IMR-90 (cell line): ENCODE measurements around the gene IGDCC3. TPM values are rescaled to one million over a fixed set of nuclear protein-coding genes. Genes with fewer than 3 reads are reported as not detected.

Source experiments
- ATAC-seq: fragments of 200-7000 bp; cut with Tn5 transposase; 2 replicates; pipeline ENCODE4 v1.9.1; 2020; ENCODE audit warnings: low read depth, mild to moderate bottlenecking, moderate library complexity
- BruUV-seq: library from RNA; stranded (reverse); fragments of 400-500 nt; replicated peaks from 2 replicates; lab custom pipeline; 2021; lab: Mats Ljungman, UMichigan
- CTCF ChIA-PET: fragments of 300-600 bp; formaldehyde crosslinking; extraction: SDS; loops from one replicate; lab custom pipeline; 2021; ENCODE audit warnings: antibody characterized with exemption; lab: Yijun Ruan, JAX
- POLR2A ChIA-PET: fragments of 300-600 bp; sonication (Branson Sonifier 250); formaldehyde crosslinking; loops from one replicate; lab custom pipeline; 2022; ENCODE audit warnings: antibody characterized with exemption; ENCODE audit not compliant: unreplicated experiment; lab: Charles Lee
- DNase-seq: peaks from one replicate; pipeline ENCODE4 v3.0.0; 2013
- H2AFZ ChIP-seq: replicated peaks from 2 replicates; pipeline ENCODE3; 2013; ENCODE audit warnings: low read length, mild to moderate bottlenecking; ENCODE audit not compliant: poor library complexity
- H2AK5ac ChIP-seq: 2 replicates; pipeline ENCODE4 v1.6.1; 2013; ENCODE audit warnings: low read depth, low read length, inconsistent platforms
- H2AK9ac ChIP-seq: replicated peaks from 2 replicates; pipeline ENCODE3; 2013; ENCODE audit warnings: mild to moderate bottlenecking, low read depth, low read length, moderate library complexity; ENCODE audit not compliant: poor library complexity
- H2BK120ac ChIP-seq: 2 replicates; pipeline ENCODE4 v1.6.1; 2013; ENCODE audit warnings: low read depth, low read length, inconsistent platforms
- H2BK15ac ChIP-seq: 3 replicates; pipeline ENCODE4 v1.6.1; 2013; ENCODE audit warnings: low read depth, low read length, inconsistent platforms
- H2BK20ac ChIP-seq: 2 replicates; pipeline ENCODE4 v1.6.1; 2013; ENCODE audit warnings: low read depth, mild to moderate bottlenecking, inconsistent platforms, low read length, moderate library complexity
- H2BK5ac ChIP-seq: 2 replicates; pipeline ENCODE4 v1.6.1; 2013; ENCODE audit warnings: mild to moderate bottlenecking, low read depth, low read length, inconsistent platforms; ENCODE audit not compliant: poor library complexity, severe bottlenecking
- H3K14ac ChIP-seq: replicated peaks from 2 replicates; pipeline ENCODE4 v1.6.1; 2013; ENCODE audit warnings: low read depth, low read length, inconsistent platforms
- H3K18ac ChIP-seq: 2 replicates; pipeline ENCODE4 v1.6.1; 2013; ENCODE audit warnings: low read depth, low read length, control low read depth
- H3K23ac ChIP-seq: 2 replicates; pipeline ENCODE4 v1.6.1; 2013; ENCODE audit warnings: low read depth, low read length, inconsistent platforms
- H3K27ac ChIP-seq: 2 replicates; pipeline ENCODE4 v1.5.1; 2013; ENCODE audit warnings: mild to moderate bottlenecking, control low read depth, low read length; ENCODE audit not compliant: insufficient read depth
- H3K27me3 ChIP-seq: 2 replicates; pipeline ENCODE4 v1.6.1; 2013; ENCODE audit warnings: low read length; ENCODE audit not compliant: control insufficient read depth, insufficient read depth
- H3K36me3 ChIP-seq: 2 replicates; pipeline ENCODE4 v1.6.1; 2013; ENCODE audit warnings: low read length, mixed read lengths; ENCODE audit not compliant: control insufficient read depth, insufficient read depth
- H3K4ac ChIP-seq: 2 replicates; pipeline ENCODE4 v1.6.1; 2013; ENCODE audit warnings: low read depth, low read length, inconsistent platforms
- H3K4me1 ChIP-seq: 2 replicates; pipeline ENCODE4 v1.6.1; 2013; ENCODE audit warnings: low read length, mixed read lengths; ENCODE audit not compliant: control insufficient read depth, insufficient read depth
- H3K4me2 ChIP-seq: 2 replicates; pipeline ENCODE4 v1.6.1; 2013; ENCODE audit warnings: low read depth, mild to moderate bottlenecking, control low read depth, low read length, moderate library complexity
- H3K4me3 ChIP-seq: 2 replicates; pipeline ENCODE4 v1.5.1; 2013; ENCODE audit warnings: low read depth, mild to moderate bottlenecking, control low read depth, low read length, moderate library complexity; ENCODE audit not compliant: insufficient read depth
- H3K56ac ChIP-seq: 2 replicates; pipeline ENCODE4 v1.6.1; 2013; ENCODE audit warnings: low read length, inconsistent platforms; ENCODE audit not compliant: insufficient read depth; ENCODE audit errors: extremely low read depth
- H3K79me1 ChIP-seq, 2 experiments: 2 replicates each; pipeline ENCODE4 v1.6.1; 2013; ENCODE audit warnings: low read length in 2 of 2, inconsistent platforms in 1 of 2, low read depth in 1 of 2
- H3K9ac ChIP-seq: 2 replicates; pipeline ENCODE4 v1.6.1; 2013; ENCODE audit warnings: low read depth, low read length, control low read depth
- H3K9me1 ChIP-seq: 2 replicates; pipeline ENCODE4 v1.6.1; 2013; ENCODE audit warnings: low read length, inconsistent platforms; ENCODE audit not compliant: insufficient read depth
- H3K9me3 ChIP-seq: 2 replicates; pipeline ENCODE4 v1.6.1; 2013; ENCODE audit warnings: low read length; ENCODE audit not compliant: control insufficient read depth, insufficient read depth
- H4K20me1 ChIP-seq: 2 replicates; pipeline ENCODE4 v1.6.1; 2013; ENCODE audit warnings: low read length, inconsistent platforms; ENCODE audit not compliant: insufficient read depth
- H4K5ac ChIP-seq: 2 replicates; pipeline ENCODE4 v1.6.1; 2013; ENCODE audit warnings: mild to moderate bottlenecking, low read depth, low read length, control low read depth
- H4K8ac ChIP-seq, 2 experiments: 2 replicates each; pipeline ENCODE4 v1.6.1; 2013; ENCODE audit warnings: low read depth in 2 of 2, low read length in 2 of 2, control low read depth in 1 of 2, inconsistent platforms in 1 of 2
- H4K91ac ChIP-seq: 2 replicates; pipeline ENCODE4 v1.6.1; 2013; ENCODE audit warnings: low read depth, low read length, inconsistent platforms; ENCODE audit not compliant: insufficient read depth
- CEBPB ChIP-seq: IDR thresholded peaks from 2 replicates; pipeline ENCODE4 v1.6.1; 2012; ENCODE audit warnings: low read depth, low read length, improper control_type of control experiment
- CHD1 ChIP-seq: IDR thresholded peaks from 2 replicates; pipeline ENCODE4 v1.6.1; 2012; ENCODE audit warnings: low read depth, low read length, improper control_type of control experiment
- ELK1 ChIP-seq: fragments of 150-350 bp; IDR thresholded peaks from 2 replicates; pipeline ENCODE4 v1.6.1; 2016; ENCODE audit warnings: low read depth, mild to moderate bottlenecking, low read length, moderate library complexity, borderline replicate concordance
- FOS ChIP-seq: fragments of 150-350 bp; IDR thresholded peaks from 2 replicates; pipeline ENCODE4 v1.6.1; 2016; ENCODE audit warnings: low read depth, low read length
- MAFK ChIP-seq: IDR thresholded peaks from 2 replicates; pipeline ENCODE4 v1.6.1; 2012; ENCODE audit warnings: low read depth, low read length, improper control_type of control experiment
- MAZ ChIP-seq: IDR thresholded peaks from 2 replicates; pipeline ENCODE4 v1.6.1; 2012; ENCODE audit warnings: low read depth, mild to moderate bottlenecking, low read length, improper control_type of control experiment, moderate library complexity, borderline replicate concordance
- MXI1 ChIP-seq: IDR thresholded peaks from 2 replicates; pipeline ENCODE4 v1.6.1; 2012; ENCODE audit warnings: low read depth, mild to moderate bottlenecking, low read length, moderate library complexity, borderline replicate concordance
- NFE2L2 ChIP-seq: fragments of 150-350 bp; IDR thresholded peaks from 2 replicates; pipeline ENCODE4 v1.6.1; 2016; ENCODE audit warnings: low read depth, mild to moderate bottlenecking, low read length
- POLR2A ChIP-seq: IDR thresholded peaks from 2 replicates; pipeline ENCODE4 v1.6.1; 2012; ENCODE audit warnings: mild to moderate bottlenecking, low read depth, low read length
- RAD21 ChIP-seq: IDR thresholded peaks from 2 replicates; pipeline ENCODE4 v1.6.1; 2012; ENCODE audit warnings: low read length, improper control_type of control experiment
- RCOR1 ChIP-seq: IDR thresholded peaks from 2 replicates; pipeline ENCODE4 v1.6.1; 2012; ENCODE audit warnings: mild to moderate bottlenecking, low read length, improper control_type of control experiment; ENCODE audit not compliant: insufficient replicate concordance
- RFX5 ChIP-seq: IDR thresholded peaks from 2 replicates; pipeline ENCODE4 v1.8.0; 2012; ENCODE audit warnings: low read depth, mild to moderate bottlenecking, low read length, moderate library complexity
- WGBS, 2 experiments: methylation state at CpG; one replicate each; pipeline versions ENCODE4 v1.1.5 to v1.1.7; 2013; ENCODE audit warnings: missing lambda C conversion rate in 2 of 2; ENCODE audit not compliant: insufficient read length in 1 of 2; ENCODE audit errors: extremely low coverage in 2 of 2; 5-methylcytosine and 5-hydroxymethylcytosine counted together
- dilution Hi-C: fragments of 300-500 bp; cut with HindIII; formaldehyde crosslinking; loops from one replicate; pipeline ENCODE4 v1.14.3; 2018; ENCODE audit warnings: low sequenced_read_pairs; ENCODE audit not compliant: unreplicated experiment
- in situ Hi-C: fragments of 300-500 bp; cut with MboI; formaldehyde crosslinking; loops from 3 replicates; pipeline ENCODE4 v1.14.3; 2019; ENCODE audit warnings: low sequenced_read_pairs, inconsistent platforms, mixed read lengths
- intact Hi-C: fragments of 100-400 bp; cut with micrococcal nuclease; formaldehyde crosslinking; loops from 2 replicates; pipeline ENCODE4 v1.10.0; 2022
- polyA plus RNA-seq, 3 experiments: library from polyadenylated mRNA; depleted of rRNA; stranded (reverse); fragments of >200 nt; gene quantifications; 2 replicates each; pipeline ENCODE4 v1.2.3, GENCODE V29; 2012; ENCODE audit warnings: low replicate concordance in 1 of 3
- total RNA-seq: library from RNA; depleted of rRNA; stranded (reverse); fragments of >200 nt; gene quantifications from 2 replicates; pipeline ENCODE4 v1.2.3, GENCODE V29; 2012
- TF ChIP-seq, protein P1 (sequence below): fragments of 150-350 bp; IDR thresholded peaks from 2 replicates; pipeline ENCODE4 v1.6.1; 2017; ENCODE audit warnings: mild to moderate bottlenecking, antibody characterized with exemption, low read length, low read depth

The IGDCC3 gene
- total and polyA plus RNA-seq, 2 of the 4 experiments (the other 2 are of a cell fraction) = 0.18 to 0.19 TPM

DNA sequence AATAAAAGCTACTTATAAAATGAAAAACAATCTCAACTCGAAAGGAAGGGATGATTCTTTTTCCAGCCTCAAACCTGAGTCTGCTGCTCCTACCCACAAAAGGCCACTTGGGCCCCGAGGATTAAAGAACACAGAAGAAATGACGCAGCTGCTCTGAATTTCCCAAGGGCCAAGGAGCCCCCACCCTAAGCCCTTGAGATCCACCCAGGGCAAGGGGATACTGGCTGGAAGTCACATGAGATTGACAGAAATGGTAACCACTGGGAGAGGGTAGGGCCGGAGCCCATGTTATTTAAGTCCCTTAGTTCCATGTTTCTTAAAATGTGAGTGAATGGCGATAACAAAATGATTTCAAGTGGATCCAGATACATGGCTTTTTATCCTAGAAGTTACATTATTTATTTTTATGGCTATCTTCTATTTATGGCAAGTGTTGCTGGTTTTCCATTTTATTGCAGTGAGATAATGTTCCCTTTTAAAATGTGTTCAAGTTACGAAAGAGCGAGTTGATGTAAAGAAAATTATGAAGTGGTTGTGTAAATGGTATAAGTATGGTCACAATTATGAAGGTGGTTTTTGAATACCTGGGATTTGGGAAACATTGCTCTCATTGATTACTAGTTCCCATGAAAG lies 28.1 kb upstream of the IGDCC3 start:
- Histone ChIP-seq H3K56ac (no peak overlapping the region), H2AK9ac (no peak overlapping the region), H2BK5ac (no peak overlapping the region), H4K5ac (no peak overlapping the region), H3K9me1 (peaks cover 12% of the 10 kb centered on the region), H3K4me2 (no peak overlapping the region), H2AK5ac (no peak overlapping the region), H2BK15ac (no peak overlapping the region), H3K9me3 (no peaks in the 10 kb centered on the region), H3K4me1 (peaks cover 5% of the 10 kb centered on the region), H4K8ac (no peak overlapping the region), H4K91ac (no peak overlapping the region), H3K18ac (no peak overlapping the region), H3K23ac (no peak overlapping the region), H3K4ac (no peak overlapping the region), H3K36me3 (no peaks in the 10 kb centered on the region), H3K14ac (no peak overlapping the region), H3K4me3 (no peak overlapping the region), H3K79me1 (no peaks in the 10 kb centered on the region), H3K27me3 (peaks cover 5% of the 10 kb centered on the region; the same call in 1 of the 2 replicates), H3K27ac (no peak overlapping the region), H2BK20ac (no peak overlapping the region), H2BK120ac (no peak overlapping the region), H2AFZ (no peak overlapping the region), H3K9ac (no peak overlapping the region), H4K20me1 (no peaks in the 10 kb centered on the region)
- 20 to 100% methylated on average over 1 to 2 of the region's 7 CpGs for whole genome bisulfite sequencing, 2 experiments
- DNase-seq (no peak), ATAC-seq (no peak)
- dilution Hi-C loops (no loop called here), intact Hi-C loops (loop anchor here (5.0 kb wide), 1 partner anchor 171 kb away; no protein-coding TSS in a partner anchor), in situ Hi-C loops (no loop called here)
- BruUV-seq = no TSS peak
- ChIA-PET POLR2A (interaction anchor here (0.6 kb wide), 1 partner anchor 386 kb away, joined by 3 read pairs; the partner anchor contains the start of gene DENND4A), CTCF (interaction anchor here (0.9 kb wide), 1 partner anchor 20 kb away, joined by 3 read pairs; no protein-coding TSS in a partner anchor)
- TF ChIP-seq MXI1 (no peak), RFX5 (no peak), RCOR1 (no peak), NFE2L2 (no peak), CHD1 (no peak), FOS (no peak), MAZ (no peak), RAD21 (no peak), POLR2A (no peak), MAFK (no peak), CEBPB (no peak), ELK1 (no peak)
- TF ChIP-seq, protein P1, sequence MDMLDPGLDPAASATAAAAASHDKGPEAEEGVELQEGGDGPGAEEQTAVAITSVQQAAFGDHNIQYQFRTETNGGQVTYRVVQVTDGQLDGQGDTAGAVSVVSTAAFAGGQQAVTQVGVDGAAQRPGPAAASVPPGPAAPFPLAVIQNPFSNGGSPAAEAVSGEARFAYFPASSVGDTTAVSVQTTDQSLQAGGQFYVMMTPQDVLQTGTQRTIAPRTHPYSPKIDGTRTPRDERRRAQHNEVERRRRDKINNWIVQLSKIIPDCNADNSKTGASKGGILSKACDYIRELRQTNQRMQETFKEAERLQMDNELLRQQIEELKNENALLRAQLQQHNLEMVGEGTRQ = no peak
